HUES48 (cell line): ENCODE results near the gene ZNF2.

Source experiments
- H3K27ac ChIP-seq: one replicate; pipeline ENCODE4 v1.7.0; 2013; ENCODE audit warnings: low read depth, low read length, inconsistent platforms
- H3K27me3 ChIP-seq: 2 replicates; pipeline ENCODE4 v1.6.1; 2013; ENCODE audit warnings: mild to moderate bottlenecking, low read length; ENCODE audit not compliant: control insufficient read depth, insufficient read depth
- H3K36me3 ChIP-seq: 2 replicates; pipeline ENCODE4 v1.6.1; 2013; ENCODE audit warnings: low read length; ENCODE audit not compliant: control insufficient read depth, insufficient read depth
- H3K4me1 ChIP-seq: 2 replicates; pipeline ENCODE4 v1.6.1; 2013; ENCODE audit warnings: mild to moderate bottlenecking, low read length; ENCODE audit not compliant: control insufficient read depth, insufficient read depth
- H3K4me3 ChIP-seq: 2 replicates; pipeline ENCODE4 v1.5.1; 2013; ENCODE audit warnings: mild to moderate bottlenecking, low read depth, low read length
- H3K9ac ChIP-seq: 2 replicates; pipeline ENCODE4 v1.6.1; 2013; ENCODE audit warnings: mild to moderate bottlenecking, low read depth, low read length, moderate library complexity
- H3K9me3 ChIP-seq: 2 replicates; pipeline ENCODE4 v1.6.1; 2013; ENCODE audit warnings: low read length; ENCODE audit not compliant: control insufficient read depth, insufficient read depth

The ZNF2 gene

GRCh38 chr2:95206096-95206495 lies 40.5 kb downstream of the ZNF2 start:
- Histone ChIP-seq H3K36me3 (peaks cover 15% of the 10 kb centered on the region), H3K9ac (no peak overlapping the region), H3K27ac (no peak overlapping the region), H3K4me3 (peak overlapping the region; percentile 81), H3K4me1 (peaks cover 13% of the 10 kb centered on the region; the same call in 1 of the 2 replicates), H3K27me3 (peaks cover 10% of the 10 kb centered on the region), H3K9me3 (peaks cover 12% of the 10 kb centered on the region)

- H3K9ac ChIP-seq: peak within 1 kb of the TSS; percentile 77
Observed at GRCh38 chr2:95207111-95207961, 41.7 kb downstream of the ZNF2 start, which contains the start of gene ZNF892. ZNF892 (plus strand) TSS chr2:95207521; CDS start chr2:95207816, 295 bp downstream.

DNA sequence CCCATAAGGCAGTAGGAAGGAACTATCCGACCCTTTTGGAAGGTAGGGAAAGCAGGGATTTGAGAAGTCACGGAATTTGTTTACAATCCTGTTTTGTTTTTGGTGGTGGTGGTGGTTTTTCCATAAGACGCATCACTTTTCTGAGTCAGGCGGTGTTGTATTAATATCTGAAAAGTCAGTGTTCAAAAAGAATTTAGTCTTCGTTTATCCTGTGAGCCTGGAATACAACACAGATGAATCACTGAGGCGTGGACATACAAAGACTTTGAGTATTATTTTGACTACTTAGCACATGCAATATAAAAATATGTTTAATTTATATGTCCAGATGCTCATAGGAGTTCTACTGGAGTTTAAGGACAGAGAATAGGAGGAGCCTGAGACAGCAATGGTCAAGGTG lies 42.5 kb downstream of the ZNF2 start:
- peaks cover 35% of the 10 kb centered on the region for H3K36me3 ChIP-seq
- peaks cover 32% of the 10 kb centered on the region for H3K9me3 ChIP-seq
- peak overlapping the region; percentile 81 for H3K4me3 ChIP-seq
- H3K4me1 ChIP-seq: peaks cover 13% of the 10 kb centered on the region; the same call in 1 of the 2 replicates
- peaks cover 10% of the 10 kb centered on the region for H3K27me3 ChIP-seq
- H3K27ac ChIP-seq: no peak overlapping the region
- H3K9ac ChIP-seq: peak overlapping the region; percentile 77; the same call in 1 of the 2 replicates

More at GRCh38 chr2:95207111-95207961, 41.7 kb downstream of the ZNF2 start, which contains the start of gene ZNF892:
- Histone ChIP-seq H3K27ac (peak within 1 kb of the TSS; percentile 88), H3K9me3 (peaks cover 24% of the 10 kb centered on the region), H3K36me3 (peaks cover 27% of the 10 kb centered on the region), H3K27me3 (peaks cover 10% of the 10 kb centered on the region), H3K4me1 (peaks cover 13% of the 10 kb centered on the region; the same call in 1 of the 2 replicates), H3K4me3 (peak within 1 kb of the TSS; percentile 81)

- Histone ChIP-seq H3K4me3 (no peak overlapping the region; the same call in 1 of the 2 replicates), H3K4me1 (no peaks in the 10 kb centered on the region), H3K36me3 (peaks cover 63% of the 10 kb centered on the region), H3K9ac (no peak overlapping the region), H3K27ac (no peak overlapping the region), H3K9me3 (peaks cover 95% of the 10 kb centered on the region), H3K27me3 (no peaks in the 10 kb centered on the region)
Observed at GRCh38 chr2:95215018-95215612, 49.5 kb downstream of the ZNF2 start.

- Histone ChIP-seq H3K4me1 (no peaks in the 10 kb centered on the region), H3K36me3 (peaks cover 16% of the 10 kb centered on the region), H3K27ac (no peak overlapping the region), H3K27me3 (no peaks in the 10 kb centered on the region), H3K4me3 (no peak overlapping the region), H3K9me3 (peaks cover 77% of the 10 kb centered on the region), H3K9ac (no peak overlapping the region)
Observed at GRCh38 chr2:95220449-95220848, 54.8 kb downstream of the ZNF2 start.

GRCh38 chr2:95225658-95226057 lies 60.0 kb downstream of the ZNF2 start:
- no peak overlapping the region for H3K9ac ChIP-seq
- peaks cover 27% of the 10 kb centered on the region for H3K9me3 ChIP-seq
- H3K27me3 ChIP-seq: no peaks in the 10 kb centered on the region
- no peaks in the 10 kb centered on the region for H3K36me3 ChIP-seq
- H3K4me1 ChIP-seq: no peaks in the 10 kb centered on the region
- no peak overlapping the region for H3K4me3 ChIP-seq
- no peak overlapping the region for H3K27ac ChIP-seq

DNA sequence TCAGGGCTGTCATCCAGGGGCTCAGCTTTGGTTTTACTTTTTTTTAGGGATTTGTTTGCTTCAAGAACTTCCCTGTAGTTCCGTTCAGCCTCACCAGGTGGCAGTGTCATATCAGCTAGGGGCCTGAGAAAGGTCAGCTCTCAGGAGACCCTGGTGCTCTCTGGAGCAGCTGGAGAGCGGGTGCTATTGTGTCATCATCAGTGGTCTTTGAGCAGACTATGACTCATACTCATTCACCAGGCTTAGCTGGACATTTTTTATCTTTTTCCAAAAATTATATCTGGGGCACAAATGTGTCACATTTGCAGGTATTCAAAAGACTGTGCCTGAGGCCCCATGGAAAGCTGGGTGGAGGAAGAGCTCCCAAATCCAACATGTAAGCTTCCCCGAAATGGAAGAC lies 66.1 kb downstream of the ZNF2 start:
- Histone ChIP-seq H3K4me1 (no peaks in the 10 kb centered on the region), H3K9me3 (peaks cover 15% of the 10 kb centered on the region), H3K36me3 (no peaks in the 10 kb centered on the region), H3K27ac (no peak overlapping the region), H3K4me3 (no peak overlapping the region), H3K27me3 (no peaks in the 10 kb centered on the region), H3K9ac (no peak overlapping the region)

DNA sequence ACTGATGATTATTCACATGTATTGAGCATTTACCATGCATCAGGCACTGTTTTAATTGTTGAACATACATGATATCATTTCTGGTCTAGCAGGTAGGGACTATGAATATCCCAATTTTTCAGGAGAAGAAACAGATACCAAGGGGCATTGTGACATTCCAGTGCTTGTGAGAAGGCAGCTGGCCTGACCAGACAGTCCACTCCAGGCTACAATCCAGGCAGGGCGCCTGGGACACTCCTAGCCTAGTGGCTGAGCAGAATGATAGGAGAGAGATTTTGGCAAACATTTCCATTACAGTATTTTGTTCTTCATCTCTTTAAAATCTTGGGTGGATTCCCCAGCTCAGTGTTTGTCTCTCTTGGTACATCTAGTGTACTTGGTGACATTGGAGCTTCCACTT lies 66.6 kb downstream of the ZNF2 start:
- Histone ChIP-seq H3K27me3 (no peaks in the 10 kb centered on the region), H3K4me1 (no peaks in the 10 kb centered on the region), H3K9me3 (peaks cover 17% of the 10 kb centered on the region), H3K4me3 (no peak overlapping the region), H3K36me3 (no peaks in the 10 kb centered on the region), H3K27ac (no peak overlapping the region), H3K9ac (no peak overlapping the region)
